NT2/D1 (cell line): ENCODE measurements around the gene CIDEB.

Source experiments
- YY1 ChIP-seq: IDR thresholded peaks from 2 replicates; pipeline ENCODE4 v1.6.1; 2011; ENCODE audit not compliant: insufficient read length, insufficient read depth
- ZNF274 ChIP-seq: IDR thresholded peaks from 2 replicates; pipeline ENCODE4 v1.6.1; 2011; ENCODE audit warnings: mild to moderate bottlenecking, low read depth, low read length

GRCh38 chr14:24289649-24290280 lies 18.0 kb downstream of the CIDEB start:
- TF ChIP-seq ZNF274 = no peak
- no peak for TF ChIP-seq YY1
